Measurements from ENCODE around the gene DEPP1.

Gene DEPP1

DNA sequence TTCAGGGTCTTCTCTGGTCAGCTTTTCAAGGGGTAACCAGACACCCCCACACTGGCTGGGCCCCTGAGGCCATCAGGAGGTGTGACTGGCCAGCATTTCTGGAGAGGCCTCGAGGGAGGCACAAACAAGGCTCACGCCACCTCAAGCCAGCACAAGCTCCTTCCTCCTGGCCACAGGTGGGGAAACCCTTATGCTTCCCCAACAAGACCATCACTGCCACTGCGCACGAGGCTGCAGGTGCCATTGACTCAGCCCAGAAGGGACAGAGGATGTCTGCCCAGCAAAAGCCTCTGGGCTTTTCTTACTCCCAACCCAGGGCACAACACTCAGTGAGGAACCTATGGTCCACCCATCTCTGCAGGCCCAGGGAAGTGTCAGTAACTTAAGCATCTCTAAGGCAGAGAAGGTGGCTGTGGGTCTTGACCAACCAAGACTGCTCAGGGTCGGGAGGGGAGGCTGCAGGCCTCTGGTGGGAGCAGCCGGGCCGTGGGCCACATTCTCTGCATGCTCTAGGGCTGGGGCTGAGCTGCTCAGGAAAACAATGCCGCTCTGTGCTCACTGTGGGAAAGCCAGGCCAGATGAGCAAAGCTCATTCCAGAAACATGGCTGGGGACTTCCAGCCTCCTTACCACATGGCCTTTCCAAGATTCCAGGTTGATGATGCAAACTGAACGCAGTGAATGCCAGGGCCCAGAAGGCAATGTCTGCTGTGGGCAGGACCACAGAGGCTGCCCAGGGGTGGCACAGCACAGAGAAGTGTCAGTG lies 43.2 kb downstream of the DEPP1 start:
- TF ChIP-seq GATA3 (IDR thresholded peaks at IDR 0.05; ENCODE audit: low read depth, low read length) (no peak), GATA2 (IDR thresholded peaks at IDR 0.05; ENCODE audit: low read depth, low read length) (no peak)

DNA sequence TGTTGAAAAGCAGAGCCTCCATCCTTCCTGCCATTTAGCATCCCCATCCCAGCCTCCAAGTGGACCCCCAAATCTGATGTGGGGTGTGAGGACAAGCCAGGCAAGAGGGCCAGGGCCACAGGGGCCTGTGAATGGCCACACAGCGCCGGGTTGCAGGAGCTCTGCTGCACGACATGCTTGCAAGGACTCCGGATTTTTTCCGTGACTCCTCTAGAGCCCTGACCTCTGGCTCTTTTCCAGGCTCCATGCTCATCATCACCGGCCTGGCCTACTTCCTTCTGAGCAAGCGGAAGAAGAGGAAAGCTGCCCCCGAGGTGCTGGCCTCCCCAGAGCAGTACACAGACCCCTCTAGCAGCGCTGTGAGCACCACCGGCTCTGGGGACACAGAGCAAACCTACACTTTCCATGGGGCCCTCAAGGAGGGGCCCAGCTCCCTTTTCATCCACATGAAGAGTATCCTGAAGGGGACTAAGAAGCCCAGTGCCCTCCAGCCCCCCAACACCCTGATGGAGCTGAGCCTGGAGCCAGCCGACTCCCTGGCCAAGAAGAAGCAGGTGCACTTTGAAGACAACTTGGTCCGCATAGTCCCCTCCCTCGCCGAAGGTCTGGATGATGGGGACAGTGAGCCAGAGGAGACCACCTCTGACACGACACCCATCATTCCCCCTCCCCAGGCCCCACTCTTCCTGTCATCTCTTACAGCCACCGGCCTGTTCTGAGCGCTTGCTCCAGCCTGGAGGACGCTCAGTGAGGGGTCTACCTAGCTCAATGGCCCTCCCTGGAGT lies 44.0 kb downstream of the DEPP1 start:
- TF ChIP-seq GATA2 (IDR thresholded peaks at IDR 0.05; ENCODE audit: low read depth, low read length) (no peak), GATA3 (IDR thresholded peaks at IDR 0.05; ENCODE audit: low read depth, low read length) (no peak)

DNA sequence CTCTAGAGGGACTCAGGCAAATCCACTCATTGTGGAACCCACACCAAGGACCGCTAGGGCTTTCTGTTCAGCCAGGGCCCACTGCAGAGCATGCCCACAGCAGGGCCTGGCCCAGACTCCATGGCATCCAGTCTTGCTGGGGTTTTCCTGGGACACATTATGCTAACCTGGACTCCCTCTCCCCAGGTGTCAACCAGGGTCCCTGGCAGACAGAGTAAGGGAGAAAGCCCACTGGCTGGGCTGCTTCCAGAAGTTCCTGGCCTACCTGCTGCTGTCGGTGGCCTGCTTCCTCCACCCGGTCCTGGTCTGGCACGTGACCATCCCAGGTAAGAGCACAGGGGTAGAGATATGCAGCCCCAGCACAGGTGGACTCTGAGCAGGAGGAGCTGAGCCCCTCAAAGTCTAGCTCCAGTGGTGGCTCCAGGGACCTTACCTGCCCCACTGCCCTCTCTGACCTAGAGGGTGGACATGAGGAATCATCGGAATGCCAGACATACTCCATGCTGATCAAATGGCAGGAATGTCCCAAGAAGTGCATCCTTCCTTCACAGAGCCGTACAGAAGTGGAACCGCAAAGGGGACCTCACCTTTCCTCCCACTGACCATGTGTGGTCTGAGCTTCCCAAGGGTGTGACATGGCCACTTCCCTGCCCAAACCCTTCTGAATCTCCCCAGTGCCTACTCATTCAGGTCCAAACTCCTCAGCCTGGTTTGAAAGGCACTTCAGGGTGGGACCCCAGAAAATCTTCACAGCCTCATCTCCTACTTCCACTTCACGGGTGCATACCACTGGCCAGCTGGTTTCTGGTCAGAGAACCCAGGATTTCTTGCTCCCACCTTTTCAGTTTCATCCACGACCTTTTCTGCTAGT lies 44.9 kb downstream of the DEPP1 start:
- TF ChIP-seq GATA2 (IDR thresholded peaks at IDR 0.05; ENCODE audit: low read depth, low read length) (no peak), GATA3 (IDR thresholded peaks at IDR 0.05; ENCODE audit: low read depth, low read length) (no peak)

DNA sequence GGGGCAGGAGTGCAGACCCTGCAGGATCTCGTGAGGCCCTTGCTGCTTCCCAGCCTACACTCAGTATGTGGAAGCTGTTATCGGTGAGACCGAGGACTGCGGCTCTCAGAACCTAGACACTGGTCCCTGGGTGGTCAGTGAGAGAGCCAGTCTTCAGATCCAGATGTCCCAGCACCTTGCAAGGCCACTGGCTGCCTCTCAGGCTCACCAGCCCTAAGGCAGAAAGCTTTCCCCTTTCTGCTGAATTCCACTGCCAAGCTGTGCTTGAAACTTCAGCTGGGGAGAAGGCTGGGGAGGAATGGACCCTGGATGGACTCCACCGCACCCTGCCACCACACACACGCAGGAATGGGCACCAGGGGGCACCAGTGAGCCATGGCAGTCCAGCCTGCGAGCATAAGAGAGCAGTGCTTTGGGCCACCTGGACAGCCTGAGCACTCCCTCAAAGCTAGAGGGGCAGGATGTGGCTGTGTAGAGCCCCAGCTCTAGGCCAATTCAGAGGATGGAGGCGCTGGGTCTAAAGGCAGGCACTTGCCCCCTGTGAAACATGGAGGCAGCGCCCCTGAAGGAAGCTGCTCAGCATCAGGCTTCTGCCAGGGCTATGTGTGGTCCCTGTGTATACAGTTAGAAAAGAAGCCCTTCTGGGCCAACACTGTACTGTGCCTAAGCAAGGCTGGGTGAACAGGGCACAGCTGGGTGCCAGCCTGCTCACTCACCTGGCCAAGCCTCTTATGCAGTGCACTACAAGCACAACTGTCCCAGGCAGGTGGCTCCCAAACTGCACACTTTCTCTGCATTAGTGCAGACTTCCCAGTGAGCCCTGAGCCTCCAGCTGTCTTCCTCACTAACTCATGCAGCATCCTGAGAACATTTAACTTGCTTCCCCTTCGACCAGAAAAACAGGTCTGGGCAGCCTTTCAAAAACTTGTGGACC lies 45.8 kb downstream of the DEPP1 start:
- TF ChIP-seq GATA2 (IDR thresholded peaks at IDR 0.05; ENCODE audit: low read depth, low read length): no peak
- TF ChIP-seq GATA3 (IDR thresholded peaks at IDR 0.05; ENCODE audit: low read depth, low read length): no peak

DNA sequence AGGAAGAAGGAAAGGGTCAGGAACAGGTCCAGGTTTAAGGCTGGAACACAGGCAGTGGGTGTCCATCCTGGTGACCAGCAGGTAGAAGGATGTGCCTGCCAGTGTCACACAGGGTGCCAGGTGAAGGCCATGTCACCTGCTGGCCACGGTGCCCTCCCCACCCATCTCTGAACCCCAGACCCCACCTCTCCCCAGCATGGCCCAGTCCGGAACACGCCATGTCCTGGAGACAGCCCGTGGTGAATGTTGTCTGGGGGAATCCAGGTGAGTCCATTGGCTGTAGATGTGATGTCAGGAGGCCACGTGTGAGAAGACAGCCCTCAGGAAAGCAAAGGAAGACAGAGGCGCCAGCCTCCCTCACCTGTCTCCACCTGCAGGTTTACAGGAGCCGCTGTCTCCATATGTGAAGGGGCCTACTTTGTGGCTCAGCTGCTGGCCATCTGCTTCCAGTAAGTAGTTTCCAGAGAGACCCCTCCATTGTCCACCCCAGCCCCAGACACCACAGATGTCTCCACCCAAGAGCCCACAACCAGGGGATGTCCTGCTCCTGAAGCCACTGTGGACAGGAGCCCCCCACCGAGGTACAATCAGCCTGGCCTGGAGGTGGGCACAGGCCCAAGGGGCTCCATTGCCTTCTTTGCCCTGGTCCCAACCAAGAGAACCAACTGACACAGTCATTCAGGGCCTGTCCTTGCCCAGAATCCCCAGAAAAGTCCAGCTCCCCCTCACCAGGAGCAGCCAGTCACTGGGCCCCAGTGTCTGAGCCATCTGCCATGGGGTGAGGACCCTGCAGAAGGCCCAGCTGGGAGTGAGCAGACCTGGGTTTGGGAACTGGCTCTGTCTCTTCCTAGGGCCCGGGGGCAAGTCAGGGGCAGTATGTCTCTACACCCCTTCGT lies 46.7 kb downstream of the DEPP1 start:
- no peak for TF ChIP-seq GATA3 (IDR thresholded peaks at IDR 0.05; ENCODE audit: low read depth, low read length)
- no peak for TF ChIP-seq GATA2 (IDR thresholded peaks at IDR 0.05; ENCODE audit: low read depth, low read length)

DNA sequence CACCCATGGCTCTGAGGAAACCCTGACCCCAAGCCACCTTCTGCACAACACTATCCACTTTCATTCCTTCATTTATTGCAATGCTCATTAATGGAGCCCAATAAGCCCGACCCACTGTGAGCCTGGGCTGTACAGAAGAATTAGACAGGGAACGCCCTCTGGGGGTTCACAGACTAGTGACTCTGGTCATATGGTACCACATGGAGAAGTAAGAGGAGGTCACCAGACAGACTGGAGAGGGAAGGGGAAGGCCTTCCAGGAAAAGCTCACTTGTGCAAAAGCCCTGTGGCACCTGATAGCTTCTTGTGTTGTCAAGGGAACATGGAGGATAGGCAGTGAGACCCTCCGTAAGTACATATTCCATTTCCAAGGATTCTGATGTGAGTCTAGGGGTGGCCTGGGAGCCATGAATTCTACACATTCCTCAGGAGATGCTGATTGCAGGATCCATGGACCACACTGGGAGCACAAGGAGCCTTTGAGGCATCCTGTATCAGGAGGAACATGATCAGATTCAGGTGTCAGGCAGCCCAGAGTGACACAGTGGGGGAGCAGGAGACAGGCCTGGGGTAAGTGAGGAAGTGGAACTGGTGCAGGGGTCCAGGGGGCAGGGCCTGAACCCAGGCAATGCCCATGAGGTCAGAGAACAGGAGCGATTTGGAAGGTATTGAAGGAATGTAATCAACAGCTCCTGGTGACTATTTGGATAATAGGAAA lies 47.5 kb downstream of the DEPP1 start:
- TF ChIP-seq GATA3 (IDR thresholded peaks at IDR 0.05; ENCODE audit: low read depth, low read length) (no peak), GATA2 (IDR thresholded peaks at IDR 0.05; ENCODE audit: low read depth, low read length) (no peak)

DNA sequence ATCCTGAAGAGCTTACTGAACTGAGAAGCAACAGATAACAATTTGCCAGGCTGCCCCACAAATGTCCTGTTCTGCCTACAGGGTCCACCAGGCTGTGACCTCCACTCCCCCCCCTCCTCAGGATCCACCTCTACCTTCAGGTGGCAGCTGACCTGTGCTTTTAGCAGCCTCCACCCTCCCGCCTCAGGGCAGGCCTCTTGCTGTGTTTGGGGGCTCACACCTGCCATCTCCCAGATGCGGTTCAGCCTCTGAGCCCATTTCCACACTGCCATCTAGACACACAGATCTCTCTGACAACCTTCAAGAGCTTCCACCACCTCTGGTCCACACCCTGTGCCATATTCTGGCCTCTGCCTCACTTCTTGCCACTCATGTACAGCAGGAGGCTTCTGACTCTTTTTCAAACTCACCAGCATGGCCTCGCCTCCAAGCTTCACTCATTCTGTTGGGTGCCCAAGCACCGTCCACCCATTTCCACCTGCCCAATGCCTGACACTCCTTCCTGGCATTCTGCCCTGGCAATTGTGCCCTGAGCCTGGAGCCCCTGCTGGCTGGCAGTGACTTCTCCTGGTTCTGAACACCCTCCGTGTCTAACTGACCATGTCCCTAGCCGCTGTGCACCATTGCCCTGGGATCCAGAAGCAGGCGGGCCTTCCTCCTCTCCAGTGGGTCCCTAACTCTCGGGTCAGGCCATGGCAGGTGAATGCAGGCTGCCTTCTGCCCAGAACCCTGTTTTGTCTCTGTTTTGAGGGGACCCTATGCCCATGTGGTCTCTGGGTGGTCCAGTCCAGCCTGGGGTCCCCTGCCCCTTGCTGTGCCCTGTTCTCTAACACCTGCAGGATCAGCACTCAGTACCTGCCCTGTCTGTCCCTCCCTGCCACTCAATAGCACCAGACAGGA lies 49.0 kb downstream of the DEPP1 start:
- no peak for TF ChIP-seq GATA2 (IDR thresholded peaks at IDR 0.05; ENCODE audit: low read depth, low read length)
- TF ChIP-seq GATA3 (IDR thresholded peaks at IDR 0.05; ENCODE audit: low read depth, low read length): no peak

DNA sequence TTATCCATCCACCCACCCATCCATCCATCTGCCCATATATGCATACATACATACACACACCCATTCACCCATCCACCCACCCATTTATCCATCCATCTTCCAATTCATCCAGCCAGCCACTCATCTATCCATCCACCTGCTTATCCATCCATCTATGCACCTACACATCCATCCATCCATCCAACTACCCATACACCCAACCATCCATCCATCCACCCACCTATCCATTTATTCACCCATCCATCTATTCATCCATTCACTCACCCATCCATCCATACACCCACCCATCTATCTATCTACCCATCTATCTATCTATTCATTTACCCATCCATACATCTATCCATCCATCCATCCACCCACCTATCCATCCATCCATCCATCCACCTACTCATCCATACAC lies 50.1 kb downstream of the DEPP1 start:
- TF ChIP-seq GATA3 (IDR thresholded peaks at IDR 0.05; ENCODE audit: low read depth, low read length) (no peak), GATA2 (IDR thresholded peaks at IDR 0.05; ENCODE audit: low read depth, low read length) (no peak)

DNA sequence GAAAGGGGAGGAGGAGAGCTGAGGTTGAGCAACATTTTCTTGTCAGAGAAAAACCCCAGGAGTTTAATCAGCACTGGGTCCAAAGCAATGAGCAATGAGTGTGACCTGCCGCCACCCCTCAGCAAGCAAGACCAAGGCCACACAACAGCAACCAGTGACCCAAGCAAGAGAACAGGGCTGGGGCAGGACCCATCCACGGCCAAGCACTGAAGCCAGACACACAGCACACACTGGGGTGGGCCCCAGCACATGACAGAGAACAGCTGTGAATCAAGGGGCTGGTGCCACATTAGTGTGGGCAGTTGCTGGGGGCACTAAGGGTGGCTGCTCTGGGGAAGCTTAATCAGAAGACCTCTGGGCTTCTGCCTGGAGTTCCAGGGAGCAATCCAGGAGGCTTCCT lies 51.3 kb downstream of the DEPP1 start:
- TF ChIP-seq GATA3 (IDR thresholded peaks at IDR 0.05; ENCODE audit: low read depth, low read length) (no peak), GATA2 (IDR thresholded peaks at IDR 0.05; ENCODE audit: low read depth, low read length) (no peak)

DNA sequence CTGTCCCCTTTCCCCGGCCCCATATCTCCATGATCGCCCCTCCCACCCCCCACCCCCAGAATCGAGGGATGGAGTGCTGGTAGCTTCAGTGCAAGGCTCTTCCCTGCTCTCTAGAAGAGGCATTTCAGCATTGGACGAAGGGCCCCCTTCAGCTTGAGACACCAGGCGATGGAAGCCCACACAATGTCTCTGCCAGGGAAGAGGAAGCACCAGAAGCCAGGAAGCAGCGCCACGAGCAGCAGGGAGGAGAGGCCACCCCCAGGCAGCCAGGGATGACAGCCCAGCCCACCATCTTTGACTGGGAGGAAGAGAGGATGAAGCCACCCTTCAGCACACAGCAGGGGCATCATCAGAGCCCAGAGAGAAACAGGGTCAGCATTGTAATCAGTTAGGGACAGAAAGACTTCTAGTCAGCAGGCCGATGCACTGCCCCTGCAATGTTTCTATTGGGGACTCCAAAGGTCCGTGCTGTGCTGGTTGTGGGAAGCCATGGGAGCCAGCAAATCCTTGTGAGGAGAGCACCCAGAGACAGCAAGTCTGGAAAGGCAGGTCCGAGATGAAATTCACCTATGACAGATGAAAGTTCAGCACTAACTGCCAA lies 51.8 kb downstream of the DEPP1 start:
- TF ChIP-seq GATA3 (IDR thresholded peaks at IDR 0.05; ENCODE audit: low read depth, low read length): no peak
- no peak for TF ChIP-seq GATA2 (IDR thresholded peaks at IDR 0.05; ENCODE audit: low read depth, low read length)
